GM12873 (cell line): Measurements from ENCODE around the gene KRT3.

Source experiments
- TF ChIP-seq, protein P1 (sequence below): IDR thresholded peaks from 2 replicates; pipeline ENCODE4 v1.5.1; 2012; ENCODE audit warnings: low read depth, mild to moderate bottlenecking, moderate library complexity, low read length, control low read depth; ENCODE audit not compliant: insufficient read depth; ENCODE audit errors: missing control alignments

The KRT3 gene

GRCh38 chr12:52806169-52806811, 10.4 kb upstream of the KRT3 start:
- TF ChIP-seq, protein P1, sequence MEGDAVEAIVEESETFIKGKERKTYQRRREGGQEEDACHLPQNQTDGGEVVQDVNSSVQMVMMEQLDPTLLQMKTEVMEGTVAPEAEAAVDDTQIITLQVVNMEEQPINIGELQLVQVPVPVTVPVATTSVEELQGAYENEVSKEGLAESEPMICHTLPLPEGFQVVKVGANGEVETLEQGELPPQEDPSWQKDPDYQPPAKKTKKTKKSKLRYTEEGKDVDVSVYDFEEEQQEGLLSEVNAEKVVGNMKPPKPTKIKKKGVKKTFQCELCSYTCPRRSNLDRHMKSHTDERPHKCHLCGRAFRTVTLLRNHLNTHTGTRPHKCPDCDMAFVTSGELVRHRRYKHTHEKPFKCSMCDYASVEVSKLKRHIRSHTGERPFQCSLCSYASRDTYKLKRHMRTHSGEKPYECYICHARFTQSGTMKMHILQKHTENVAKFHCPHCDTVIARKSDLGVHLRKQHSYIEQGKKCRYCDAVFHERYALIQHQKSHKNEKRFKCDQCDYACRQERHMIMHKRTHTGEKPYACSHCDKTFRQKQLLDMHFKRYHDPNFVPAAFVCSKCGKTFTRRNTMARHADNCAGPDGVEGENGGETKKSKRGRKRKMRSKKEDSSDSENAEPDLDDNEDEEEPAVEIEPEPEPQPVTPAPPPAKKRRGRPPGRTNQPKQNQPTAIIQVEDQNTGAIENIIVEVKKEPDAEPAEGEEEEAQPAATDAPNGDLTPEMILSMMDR: no peak

DNA sequence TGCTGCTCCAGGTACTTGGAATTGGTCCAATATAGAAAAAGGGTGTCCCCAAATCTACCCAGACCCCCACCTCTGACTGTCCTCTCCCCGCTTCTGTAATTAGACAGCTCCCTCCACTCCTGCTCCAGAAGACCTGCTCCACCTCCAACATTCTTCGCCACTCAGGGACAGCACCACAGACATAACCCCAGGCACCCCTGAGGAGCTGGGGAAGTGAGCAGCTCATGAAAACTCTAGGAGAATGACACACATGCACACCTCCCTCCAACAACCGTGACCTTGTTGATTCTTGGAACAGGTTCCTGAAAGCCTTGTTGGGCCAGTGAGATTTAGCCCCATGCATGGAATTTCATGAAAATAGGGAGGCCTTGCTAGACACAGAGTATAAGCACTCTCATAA, 9.8 kb upstream of the KRT3 start:
- TF ChIP-seq, protein P1: no peak

- TF ChIP-seq, protein P1: no peak
These were observed 9.1 kb upstream of the KRT3 start for GRCh38 chr12:52805000-52805399.

DNA sequence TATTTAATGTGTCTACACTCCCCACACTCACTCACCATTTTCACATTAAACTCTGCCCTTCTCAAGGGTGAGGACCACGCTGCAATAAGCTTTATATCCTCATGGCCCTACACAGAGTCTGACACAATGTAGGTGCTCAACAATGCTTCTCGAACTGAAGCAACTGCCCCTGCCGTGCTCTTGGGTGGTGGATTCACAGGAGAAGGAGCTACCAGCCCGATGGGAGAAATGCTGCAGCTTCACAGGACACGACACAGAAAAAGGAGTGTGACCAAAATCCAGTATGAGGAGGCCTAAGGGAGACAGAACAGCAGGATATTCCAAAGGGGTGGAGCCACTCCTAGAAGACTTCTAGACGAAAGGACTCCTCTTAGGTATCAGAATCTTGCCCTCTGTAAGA, 6.5 kb upstream of the KRT3 start:
- TF ChIP-seq, protein P1: no peak

DNA sequence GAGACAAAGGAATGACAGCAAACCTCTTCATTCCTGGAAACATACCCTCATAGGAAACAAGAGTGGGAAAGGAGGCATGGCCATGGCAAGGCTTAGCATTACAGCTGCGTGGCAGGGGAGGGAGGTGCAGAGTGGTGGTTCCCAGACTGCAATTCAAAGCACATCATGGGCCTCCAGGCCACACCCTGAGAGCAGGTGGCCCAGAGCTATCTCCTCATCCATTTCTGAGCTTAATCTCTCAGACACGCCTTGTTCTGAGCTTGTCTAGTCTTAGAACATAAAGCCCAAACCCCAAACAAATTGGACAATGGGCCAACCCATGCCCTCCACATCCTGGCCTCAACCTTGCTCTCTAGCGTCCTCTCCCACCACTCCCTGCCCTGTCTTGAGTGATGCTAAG, 5.9 kb upstream of the KRT3 start:
- TF ChIP-seq, protein P1: no peak

DNA sequence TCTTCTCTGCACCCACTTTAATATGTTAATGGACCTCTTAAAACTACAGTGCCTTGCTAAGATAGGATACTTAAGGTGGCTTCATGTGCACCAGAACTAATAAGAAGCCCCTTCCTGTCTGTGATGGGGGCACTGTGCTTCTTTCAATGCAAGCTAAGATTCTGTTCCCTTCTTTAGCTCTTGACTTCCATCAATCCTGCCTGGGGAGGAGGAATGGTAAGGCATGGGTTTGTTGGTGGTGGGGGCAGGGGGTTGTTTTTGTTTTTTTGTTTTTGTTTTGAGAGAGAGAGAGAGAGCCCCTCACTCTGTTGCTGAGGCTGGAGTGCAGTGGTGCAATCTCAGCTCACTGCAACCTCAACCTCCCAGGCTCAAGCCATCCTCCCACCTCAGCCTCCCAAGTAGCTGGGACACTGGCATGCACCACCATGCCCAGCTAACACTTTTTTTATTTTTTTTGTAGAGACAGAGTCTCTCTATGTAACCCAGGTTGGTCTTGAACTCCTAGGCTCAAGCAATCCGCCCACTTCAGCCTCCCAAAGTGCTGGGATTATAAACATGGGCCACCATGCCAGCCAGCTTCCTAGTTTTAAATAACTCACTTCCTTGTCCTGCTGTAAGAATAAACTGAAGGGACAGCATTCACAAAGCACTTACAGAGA, 4.5 kb upstream of the KRT3 start:
- TF ChIP-seq, protein P1: no peak

DNA sequence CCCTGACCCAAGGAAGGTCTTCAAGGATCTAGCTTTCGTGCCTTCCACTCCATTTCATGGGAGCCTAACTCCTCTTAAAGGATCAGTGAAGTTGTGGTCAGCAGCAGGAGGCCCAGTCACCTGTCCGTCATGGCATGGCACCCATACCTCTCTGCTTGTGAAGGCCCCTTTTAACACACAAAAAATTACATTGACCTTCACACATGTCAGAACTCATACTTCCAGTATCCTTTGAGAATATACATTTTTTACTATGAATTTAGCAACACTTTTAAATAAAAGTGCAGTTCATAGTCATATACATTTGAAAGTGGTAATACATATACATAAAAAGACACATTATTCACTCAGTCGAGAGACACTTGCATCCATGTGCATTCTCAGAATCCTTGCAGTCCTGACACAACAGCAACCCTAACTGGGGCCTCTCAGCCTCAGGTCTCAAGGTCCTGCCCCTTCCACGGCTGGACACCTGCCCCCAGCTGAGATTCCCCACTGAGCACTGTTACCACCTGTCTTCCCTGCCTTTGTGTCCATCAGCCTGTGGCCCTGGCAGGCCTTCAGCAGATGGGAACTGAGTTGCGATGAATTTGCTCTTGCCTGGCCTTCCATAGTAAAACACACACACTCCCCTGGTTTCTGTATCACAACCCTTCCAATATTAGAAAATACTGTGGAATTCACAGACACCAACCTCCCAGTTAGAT, 3.7 kb upstream of the KRT3 start:
- TF ChIP-seq, protein P1: no peak
